HepG2 (cell line): Measurements from ENCODE around the gene FRMD5. TPM values are rescaled to one million over a fixed set of nuclear protein-coding genes. Genes with fewer than 3 reads are reported as not detected.

Experiments used
- KDM4B ChIP-seq: sonication (generic); formaldehyde crosslinking; IDR thresholded peaks from 2 replicates; pipeline ENCODE4 v1.4.0; 2020; ENCODE audit warnings: missing genetic modification reagents
- NFRKB ChIP-seq: fragments of 450-650 bp; IDR thresholded peaks from 2 replicates; pipeline ENCODE4 v1.6.1; 2017
- PAF1 ChIP-seq: IDR thresholded peaks from 2 replicates; pipeline ENCODE4 v1.6.1; 2016; ENCODE audit warnings: missing genetic modification reagents, missing compliant biosample characterization
- RERE ChIP-seq: IDR thresholded peaks from 2 replicates; pipeline ENCODE4 v1.6.1; 2016; ENCODE audit warnings: low read depth, missing genetic modification reagents, missing compliant biosample characterization
- XRCC5 ChIP-seq: fragments of 200-400 bp; formaldehyde crosslinking; optimal IDR thresholded peaks from 2 replicates; pipeline ENCODE3; 2017; ENCODE audit warnings: mild to moderate bottlenecking, low read length
- ZFX ChIP-seq: sonication (generic); formaldehyde crosslinking; IDR thresholded peaks from 2 replicates; pipeline ENCODE4 v1.4.0; 2020; ENCODE audit warnings: mild to moderate bottlenecking, low read depth, missing genetic modification reagents, moderate library complexity
- ZNF12 ChIP-seq: sonication (generic); formaldehyde crosslinking; IDR thresholded peaks from 2 replicates; pipeline ENCODE4 v1.5.0; 2020; ENCODE audit warnings: missing genetic modification reagents
- ZNF335 ChIP-seq: sonication (generic); formaldehyde crosslinking; IDR thresholded peaks from 2 replicates; pipeline ENCODE4 v1.4.0; 2020; ENCODE audit warnings: missing genetic modification reagents
- ZNF747 ChIP-seq: sonication (generic); formaldehyde crosslinking; IDR thresholded peaks from 2 replicates; pipeline ENCODE4 v1.8.1; 2023; ENCODE audit warnings: missing genetic modification reagents, mild to moderate bottlenecking, borderline replicate concordance
- ZNF773 ChIP-seq: sonication (generic); formaldehyde crosslinking; IDR thresholded peaks from 2 replicates; pipeline ENCODE4 v1.4.0; 2020; ENCODE audit warnings: missing genetic modification reagents, borderline replicate concordance
- ZNF839 ChIP-seq: sonication (generic); formaldehyde crosslinking; IDR thresholded peaks from 2 replicates; pipeline ENCODE4 v1.4.0; 2020; ENCODE audit warnings: missing genetic modification reagents, mild to moderate bottlenecking, borderline replicate concordance
- polyA plus RNA-seq, 8 experiments: library from polyadenylated mRNA; depleted of rRNA in 3 of 8; stranded (reverse) in 7 of 8; unstranded in 1 of 8; fragments of >200 nt; fragmentation: Illumina TruSeq in 4 of 8; extraction: Trizol in 4 of 8; gene quantifications; 2 replicates each; pipeline versions ENCODE4 v1.2.1 to v1.2.3, GENCODE V29; 2011 to 2016; ENCODE audit warnings: low read depth in 4 of 8, missing spikeins in 1 of 8, mixed read lengths in 1 of 8; ENCODE audit not compliant: insufficient read depth in 1 of 8
- total RNA-seq, 5 experiments: library from RNA; depleted of rRNA; stranded (reverse); fragments of >200 nt; fragmentation: Illumina TruSeq; extraction: Trizol; gene quantifications; 2 replicates each; pipeline ENCODE4 v1.2.3, GENCODE V29; 2016; ENCODE audit warnings: low read depth in 1 of 5
- TF ChIP-seq, protein P1 (sequence below): sonication (generic); formaldehyde crosslinking; IDR thresholded peaks from 2 replicates; pipeline ENCODE4 v1.4.0; 2020; ENCODE audit warnings: missing genetic modification reagents
- TF ChIP-seq, protein P2 (sequence below): sonication (generic); formaldehyde crosslinking; IDR thresholded peaks from 2 replicates; pipeline ENCODE4 v1.4.0; 2020; ENCODE audit warnings: missing genetic modification reagents
- TF ChIP-seq, protein P3 (sequence below): sonication (generic); formaldehyde crosslinking; IDR thresholded peaks from 2 replicates; pipeline ENCODE4 v1.8.1; 2023; ENCODE audit warnings: missing genetic modification reagents, mild to moderate bottlenecking, borderline replicate concordance
- TF ChIP-seq, protein P4 (sequence below): sonication (generic); formaldehyde crosslinking; IDR thresholded peaks from 2 replicates; pipeline ENCODE4 v1.4.0; 2020; ENCODE audit warnings: missing genetic modification reagents, borderline replicate concordance
- TF ChIP-seq, protein P5 (sequence below): sonication (generic); formaldehyde crosslinking; IDR thresholded peaks from 2 replicates; pipeline ENCODE4 v1.4.0; 2020; ENCODE audit warnings: mild to moderate bottlenecking, missing genetic modification reagents

FRMD5 gene
- total and polyA plus RNA-seq, 2 of the 13 experiments (the other 11 are each of a cell fraction or from before 2014, with no cell fraction given) = 0.93 to 1.5 TPM

GRCh38 chr15:43824302-43825246 lies 370.5 kb downstream of the FRMD5 start, which contains the start of gene MFAP1 (continued):
- TF ChIP-seq, protein P1, sequence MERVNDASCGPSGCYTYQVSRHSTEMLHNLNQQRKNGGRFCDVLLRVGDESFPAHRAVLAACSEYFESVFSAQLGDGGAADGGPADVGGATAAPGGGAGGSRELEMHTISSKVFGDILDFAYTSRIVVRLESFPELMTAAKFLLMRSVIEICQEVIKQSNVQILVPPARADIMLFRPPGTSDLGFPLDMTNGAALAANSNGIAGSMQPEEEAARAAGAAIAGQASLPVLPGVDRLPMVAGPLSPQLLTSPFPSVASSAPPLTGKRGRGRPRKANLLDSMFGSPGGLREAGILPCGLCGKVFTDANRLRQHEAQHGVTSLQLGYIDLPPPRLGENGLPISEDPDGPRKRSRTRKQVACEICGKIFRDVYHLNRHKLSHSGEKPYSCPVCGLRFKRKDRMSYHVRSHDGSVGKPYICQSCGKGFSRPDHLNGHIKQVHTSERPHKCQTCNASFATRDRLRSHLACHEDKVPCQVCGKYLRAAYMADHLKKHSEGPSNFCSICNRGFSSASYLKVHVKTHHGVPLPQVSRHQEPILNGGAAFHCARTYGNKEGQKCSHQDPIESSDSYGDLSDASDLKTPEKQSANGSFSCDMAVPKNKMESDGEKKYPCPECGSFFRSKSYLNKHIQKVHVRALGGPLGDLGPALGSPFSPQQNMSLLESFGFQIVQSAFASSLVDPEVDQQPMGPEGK (CRISPR knock-in tag) = no peak
- TF ChIP-seq ZFX (peak; percentile 80; the same call in 1 of the 2 replicates), ZNF747 (CRISPR knock-in tag) (no peak; the same call in 1 of the 2 replicates), ZNF773 (no peak; the same call in 1 of the 2 replicates), ZNF12 (CRISPR knock-in tag) (no peak; the same call in 1 of the 2 replicates), ZNF839 (CRISPR knock-in tag) (no peak), XRCC5 (peak; percentile 68), KDM4B (CRISPR knock-in tag) (no peak; the same call in 1 of the 2 replicates), NFRKB (no peak), RERE (no peak), PAF1 (CRISPR knock-in tag) (no peak), ZNF335 (CRISPR knock-in tag) (0 out of 2 replicates have a peak, but pooled peaks have one; percentile 58)
- TF ChIP-seq, protein P2, sequence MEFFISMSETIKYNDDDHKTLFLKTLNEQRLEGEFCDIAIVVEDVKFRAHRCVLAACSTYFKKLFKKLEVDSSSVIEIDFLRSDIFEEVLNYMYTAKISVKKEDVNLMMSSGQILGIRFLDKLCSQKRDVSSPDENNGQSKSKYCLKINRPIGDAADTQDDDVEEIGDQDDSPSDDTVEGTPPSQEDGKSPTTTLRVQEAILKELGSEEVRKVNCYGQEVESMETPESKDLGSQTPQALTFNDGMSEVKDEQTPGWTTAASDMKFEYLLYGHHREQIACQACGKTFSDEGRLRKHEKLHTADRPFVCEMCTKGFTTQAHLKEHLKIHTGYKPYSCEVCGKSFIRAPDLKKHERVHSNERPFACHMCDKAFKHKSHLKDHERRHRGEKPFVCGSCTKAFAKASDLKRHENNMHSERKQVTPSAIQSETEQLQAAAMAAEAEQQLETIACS (CRISPR knock-in tag) = no peak
- TF ChIP-seq, protein P3, sequence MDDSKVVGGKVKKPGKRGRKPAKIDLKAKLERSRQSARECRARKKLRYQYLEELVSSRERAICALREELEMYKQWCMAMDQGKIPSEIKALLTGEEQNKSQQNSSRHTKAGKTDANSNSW (CRISPR knock-in tag) = no peak
- TF ChIP-seq, protein P4, sequence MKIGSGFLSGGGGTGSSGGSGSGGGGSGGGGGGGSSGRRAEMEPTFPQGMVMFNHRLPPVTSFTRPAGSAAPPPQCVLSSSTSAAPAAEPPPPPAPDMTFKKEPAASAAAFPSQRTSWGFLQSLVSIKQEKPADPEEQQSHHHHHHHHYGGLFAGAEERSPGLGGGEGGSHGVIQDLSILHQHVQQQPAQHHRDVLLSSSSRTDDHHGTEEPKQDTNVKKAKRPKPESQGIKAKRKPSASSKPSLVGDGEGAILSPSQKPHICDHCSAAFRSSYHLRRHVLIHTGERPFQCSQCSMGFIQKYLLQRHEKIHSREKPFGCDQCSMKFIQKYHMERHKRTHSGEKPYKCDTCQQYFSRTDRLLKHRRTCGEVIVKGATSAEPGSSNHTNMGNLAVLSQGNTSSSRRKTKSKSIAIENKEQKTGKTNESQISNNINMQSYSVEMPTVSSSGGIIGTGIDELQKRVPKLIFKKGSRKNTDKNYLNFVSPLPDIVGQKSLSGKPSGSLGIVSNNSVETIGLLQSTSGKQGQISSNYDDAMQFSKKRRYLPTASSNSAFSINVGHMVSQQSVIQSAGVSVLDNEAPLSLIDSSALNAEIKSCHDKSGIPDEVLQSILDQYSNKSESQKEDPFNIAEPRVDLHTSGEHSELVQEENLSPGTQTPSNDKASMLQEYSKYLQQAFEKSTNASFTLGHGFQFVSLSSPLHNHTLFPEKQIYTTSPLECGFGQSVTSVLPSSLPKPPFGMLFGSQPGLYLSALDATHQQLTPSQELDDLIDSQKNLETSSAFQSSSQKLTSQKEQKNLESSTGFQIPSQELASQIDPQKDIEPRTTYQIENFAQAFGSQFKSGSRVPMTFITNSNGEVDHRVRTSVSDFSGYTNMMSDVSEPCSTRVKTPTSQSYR = no peak
- TF ChIP-seq, protein P5, sequence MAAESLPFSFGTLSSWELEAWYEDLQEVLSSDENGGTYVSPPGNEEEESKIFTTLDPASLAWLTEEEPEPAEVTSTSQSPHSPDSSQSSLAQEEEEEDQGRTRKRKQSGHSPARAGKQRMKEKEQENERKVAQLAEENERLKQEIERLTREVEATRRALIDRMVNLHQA (CRISPR knock-in tag) = no peak
